Loucy (cell line): ENCODE measurements around the gene KRT79.
"Not testable (repeated sequence)": the region's sequence is repeated elsewhere in the genome, so short reads cannot be mapped to it uniquely, and the experiment has no call there.

Experiments
- H2AFZ ChIP-seq: fragments of 200-600 bp; sonication (generic); 2 replicates; pipeline ENCODE4 v1.6.0; 2016; ENCODE audit warnings: antibody characterized with exemption, mild to moderate bottlenecking, low read length, moderate library complexity
- H3F3A ChIP-seq: fragments of 200-600 bp; 2 replicates; pipeline ENCODE4 v1.6.0; 2016; ENCODE audit warnings: antibody characterized with exemption, low read depth, mild to moderate bottlenecking
- H3K27me3 ChIP-seq: fragments of 200-600 bp; sonication (generic); 2 replicates; pipeline ENCODE4 v1.6.1; 2014; ENCODE audit warnings: low read length, mild to moderate bottlenecking; ENCODE audit not compliant: insufficient read depth, poor library complexity, severe bottlenecking
- H3K36me3 ChIP-seq: fragments of 200-600 bp; sonication (generic); 2 replicates; pipeline ENCODE4 v1.6.1; 2016; ENCODE audit warnings: low read length; ENCODE audit not compliant: insufficient read depth
- H3K4me1 ChIP-seq: fragments of 200-600 bp; sonication (generic); 2 replicates; pipeline ENCODE4 v1.5.1; 2014; ENCODE audit warnings: low read length, mild to moderate bottlenecking; ENCODE audit not compliant: insufficient read depth, poor library complexity, severe bottlenecking
- H3K4me2 ChIP-seq: fragments of 200-600 bp; sonication (generic); 2 replicates; pipeline ENCODE4 v1.6.0; 2014; ENCODE audit warnings: antibody characterized with exemption, low read length, low read depth, mild to moderate bottlenecking; ENCODE audit not compliant: poor library complexity, severe bottlenecking
- H3K4me3 ChIP-seq: fragments of 200-600 bp; sonication (generic); 2 replicates; pipeline ENCODE4 v1.5.1; 2014; ENCODE audit warnings: low read length, mild to moderate bottlenecking, mixed read lengths; ENCODE audit not compliant: poor library complexity, severe bottlenecking
- H3K79me2 ChIP-seq: fragments of 200-600 bp; sonication (generic); 2 replicates; pipeline ENCODE4 v1.6.1; 2014; ENCODE audit warnings: low read length; ENCODE audit not compliant: insufficient read depth
- H3K9ac ChIP-seq: fragments of 200-600 bp; sonication (generic); 2 replicates; pipeline ENCODE4 v1.6.0; 2014; ENCODE audit warnings: mild to moderate bottlenecking, low read depth, low read length, moderate library complexity; ENCODE audit not compliant: poor library complexity, severe bottlenecking
- H3K9me2 ChIP-seq: fragments of 200-600 bp; sonication (generic); replicated peaks from 2 replicates; pipeline ENCODE4 v1.6.1; 2016; ENCODE audit warnings: low read depth, low read length, mixed read lengths
- H3K9me3 ChIP-seq: fragments of 200-600 bp; sonication (generic); 2 replicates; pipeline ENCODE4 v1.6.1; 2014; ENCODE audit warnings: mild to moderate bottlenecking, antibody characterized with exemption, low read length, low read depth; ENCODE audit not compliant: insufficient read depth
- H4K20me1 ChIP-seq: fragments of 200-600 bp; sonication (generic); 2 replicates; pipeline ENCODE4 v1.6.0; 2014; ENCODE audit warnings: antibody characterized with exemption, low read length, mild to moderate bottlenecking; ENCODE audit not compliant: insufficient read depth, poor library complexity, severe bottlenecking
- CTCF ChIP-seq: fragments of 200-600 bp; sonication (generic); conservative IDR thresholded peaks from 2 replicates; pipeline ENCODE4 v1.5.1; 2014; ENCODE audit warnings: mild to moderate bottlenecking, antibody characterized with exemption, low read length
- EZH2phosphoT487 ChIP-seq: fragments of 200-600 bp; IDR thresholded peaks from 2 replicates; pipeline ENCODE4 v1.6.1; 2018; ENCODE audit warnings: antibody characterized with exemption, mild to moderate bottlenecking, moderate library complexity, borderline replicate concordance

KRT79 gene

GRCh38 chr12:52796839-52797528 lies 37.1 kb downstream of the KRT79 start:
- H3K4me1 ChIP-seq: no peaks in the 10 kb centered on the region
- H3K4me3 ChIP-seq: no peak overlapping the region
- no peaks in the 10 kb centered on the region for H3K9me3 ChIP-seq
- H2AFZ ChIP-seq: no peak overlapping the region
- H3K4me2 ChIP-seq: no peak overlapping the region
- H3K79me2 ChIP-seq: no peaks in the 10 kb centered on the region
- H3K9me2 ChIP-seq: no peaks in the 10 kb centered on the region
- H3K9ac ChIP-seq: no peak overlapping the region
- no peaks in the 10 kb centered on the region for H4K20me1 ChIP-seq
- no peaks in the 10 kb centered on the region for H3F3A ChIP-seq
- no peaks in the 10 kb centered on the region for H3K27me3 ChIP-seq
- no peaks in the 10 kb centered on the region for H3K36me3 ChIP-seq
- TF ChIP-seq EZH2phosphoT487 (no peak), CTCF (no peak)

- H4K20me1 ChIP-seq: no peaks in the 10 kb centered on the region
- H3K4me1 ChIP-seq: no peaks in the 10 kb centered on the region
- H3K27me3 ChIP-seq: no peaks in the 10 kb centered on the region
- no peaks in the 10 kb centered on the region for H3K9me2 ChIP-seq
- H3K79me2 ChIP-seq: no peaks in the 10 kb centered on the region
- no peak overlapping the region for H3K4me2 ChIP-seq
- H3K36me3 ChIP-seq: no peaks in the 10 kb centered on the region
- no peak for TF ChIP-seq EZH2phosphoT487
- no peak for TF ChIP-seq CTCF
- no peak overlapping the region for H3K4me3 ChIP-seq
- no peaks in the 10 kb centered on the region for H3K9me3 ChIP-seq
- no peaks in the 10 kb centered on the region for H3F3A ChIP-seq
- H2AFZ ChIP-seq: no peak overlapping the region
- H3K9ac ChIP-seq: no peak overlapping the region
Measured at GRCh38 chr12:52796429-52796794, 37.7 kb downstream of the KRT79 start.

GRCh38 chr12:52795694-52796428 lies 38.2 kb downstream of the KRT79 start, which contains the start of gene KRT3:
Gene KRT3 (minus strand): TSS chr12:52796117. CDS start chr12:52796042, 75 bp downstream.
- no peaks in the 10 kb centered on the region for H3K4me1 ChIP-seq
- no peak within 1 kb of the TSS for H3K9ac ChIP-seq
- no peak within 1 kb of the TSS for H3K4me3 ChIP-seq
- no peaks in the 10 kb centered on the region for H4K20me1 ChIP-seq
- H3K9me3 ChIP-seq: no peaks in the 10 kb centered on the region
- TF ChIP-seq CTCF (no peak), EZH2phosphoT487 (no peak)
- no peaks in the 10 kb centered on the region for H3K9me2 ChIP-seq
- H3K27me3 ChIP-seq: no peaks in the 10 kb centered on the region
- H3K4me2 ChIP-seq: no peak within 1 kb of the TSS
- H2AFZ ChIP-seq: no peak within 1 kb of the TSS
- H3K79me2 ChIP-seq: no peaks in the 10 kb centered on the region
- H3K36me3 ChIP-seq: no peaks in the 10 kb centered on the region
- no peaks in the 10 kb centered on the region for H3F3A ChIP-seq

GRCh38 chr12:52795332-52795674 lies 38.8 kb downstream of the KRT79 start:
- not testable (repeated sequence) for H3K9ac ChIP-seq, H4K20me1 ChIP-seq, H3K4me3 ChIP-seq, H3K36me3 ChIP-seq, H2AFZ ChIP-seq, H3K79me2 ChIP-seq, H3F3A ChIP-seq, H3K9me3 ChIP-seq, H3K4me2 ChIP-seq, H3K4me1 ChIP-seq, H3K9me2 ChIP-seq, H3K27me3 ChIP-seq
